Right renal pelvis (tissue), 4 donors: ENCODE measurements around the gene GPT2. TPM values are rescaled to one million over a fixed set of nuclear protein-coding genes. Genes with fewer than 3 reads are reported as not detected.

Experiments used
- DNase-seq, 4 donors: peaks; one replicate each; pipeline ENCODE4 v3.0.0-alpha.2; 2013; ENCODE audit warnings: low read depth in 4 of 4, low spot score in 3 of 4, missing footprints in 1 of 4
- polyA plus RNA-seq, 4 donors: library from polyadenylated mRNA; unstranded; fragments of 120-200 nt; gene quantifications; one replicate each; pipeline ENCODE4 v1.2.1, GENCODE V29; 2013; ENCODE audit not compliant: insufficient read length in 4 of 4

The GPT2 gene
- 10 to 100 TPM; 25.3 to 29.9 (median 29.2) TPM for polyA plus RNA-seq

- DNase-seq: peak; percentile 75 to 85 (median 84)
Measured at GRCh38 chr16:46883690-46884512, at the start of gene GPT2. Gene GPT2, plus strand, starts transcription at chr16:46884362. Its CDS starts 354 bp downstream, at chr16:46884716.

- no peak for DNase-seq
Measured at GRCh38 chr16:46836534-46837530, 47.3 kb upstream of the GPT2 start.

DNA sequence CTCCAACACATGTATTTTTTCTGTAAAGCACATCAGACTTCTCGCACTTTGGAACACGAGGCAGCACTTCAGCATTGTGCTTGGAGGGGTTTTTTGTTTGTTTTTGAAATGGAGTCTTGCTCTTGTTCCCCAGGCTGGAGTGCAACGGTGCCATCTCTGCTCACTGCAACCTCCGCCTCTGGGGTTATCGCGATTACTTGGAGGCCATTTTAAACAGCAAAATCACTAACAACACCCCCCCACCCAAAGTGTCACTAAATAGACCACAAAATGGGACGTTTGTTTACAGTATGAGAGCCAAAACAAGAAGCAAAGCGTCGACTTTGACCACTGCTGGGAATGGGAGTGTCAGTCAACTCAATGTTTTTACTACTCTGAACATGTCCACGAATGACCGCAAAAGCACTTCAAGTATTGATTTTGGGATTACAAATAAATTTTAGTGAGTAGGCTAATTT is 44.1 kb upstream of the GPT2 start:
- DNase-seq: no peak

DNA sequence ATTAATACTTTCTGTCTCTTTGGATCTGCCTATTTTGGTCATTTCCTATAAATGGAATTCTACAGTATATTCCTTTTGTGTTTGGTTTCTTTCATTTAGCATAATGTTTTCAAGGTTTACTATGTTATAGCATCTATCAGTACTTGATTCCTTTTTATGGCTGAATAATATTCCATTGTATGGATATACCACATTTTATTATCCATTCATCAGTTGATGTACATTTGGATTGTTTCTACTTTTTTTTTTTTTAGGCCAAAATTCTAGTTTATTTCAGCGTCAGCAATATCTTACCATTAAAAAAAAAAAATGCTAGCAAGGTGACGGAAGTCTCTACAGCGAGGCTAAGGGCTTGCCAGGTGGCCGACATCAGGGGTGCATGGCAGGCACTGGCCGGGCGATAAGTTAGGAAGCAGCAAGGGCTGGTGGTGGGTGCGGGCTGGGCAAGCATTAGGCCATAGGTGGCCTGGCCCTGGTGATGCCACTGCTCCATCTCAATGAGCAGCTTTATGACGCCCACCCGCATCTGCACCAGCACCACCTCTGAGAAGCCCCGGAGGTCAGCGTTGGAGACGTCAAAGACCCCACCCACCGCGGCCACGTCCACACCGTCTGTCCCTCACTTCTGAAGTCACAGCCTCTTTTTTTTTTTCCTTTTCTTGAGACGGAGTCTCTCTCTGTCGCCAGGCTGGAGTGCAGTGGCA is 41.8 kb upstream of the GPT2 start:
- DNase-seq: no peak

DNA sequence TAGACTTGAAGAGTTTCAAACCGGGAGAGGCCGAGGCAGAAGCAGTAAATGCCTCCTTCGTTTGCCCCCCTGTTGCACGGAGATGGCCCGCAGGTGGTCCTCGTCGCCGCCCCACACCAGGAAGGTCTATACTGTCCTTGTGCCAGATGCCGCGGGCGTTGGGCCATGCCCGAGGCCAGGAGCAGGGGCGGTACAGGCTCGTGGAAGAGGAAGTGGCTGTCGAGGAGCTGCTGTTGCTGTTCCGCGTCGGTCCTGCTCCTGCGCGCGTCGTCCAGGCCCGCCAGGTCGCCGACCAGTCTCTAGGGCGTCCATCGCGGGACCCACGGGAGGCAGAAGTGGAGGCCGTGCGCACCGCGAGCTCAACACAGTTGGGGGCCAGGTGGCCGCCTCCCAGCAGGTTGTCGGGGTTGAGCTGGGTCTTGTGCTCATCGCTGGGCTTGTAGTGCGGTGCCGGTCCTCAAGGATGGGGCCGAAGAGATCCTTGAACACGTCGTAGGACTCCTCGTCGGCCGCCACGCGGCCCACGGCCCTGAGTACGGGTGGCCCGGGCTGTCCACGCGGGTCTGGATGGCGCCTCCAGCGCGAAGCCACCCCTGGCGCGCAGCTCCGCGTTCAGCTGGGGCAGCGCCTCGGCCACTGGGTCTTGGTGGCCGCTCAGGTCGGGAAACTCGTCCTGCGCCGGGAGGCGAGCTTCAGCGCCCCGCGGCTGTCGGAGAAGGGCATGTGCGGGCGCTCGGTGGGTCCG is 40.1 kb upstream of the GPT2 start:
- DNase-seq: no peak

DNA sequence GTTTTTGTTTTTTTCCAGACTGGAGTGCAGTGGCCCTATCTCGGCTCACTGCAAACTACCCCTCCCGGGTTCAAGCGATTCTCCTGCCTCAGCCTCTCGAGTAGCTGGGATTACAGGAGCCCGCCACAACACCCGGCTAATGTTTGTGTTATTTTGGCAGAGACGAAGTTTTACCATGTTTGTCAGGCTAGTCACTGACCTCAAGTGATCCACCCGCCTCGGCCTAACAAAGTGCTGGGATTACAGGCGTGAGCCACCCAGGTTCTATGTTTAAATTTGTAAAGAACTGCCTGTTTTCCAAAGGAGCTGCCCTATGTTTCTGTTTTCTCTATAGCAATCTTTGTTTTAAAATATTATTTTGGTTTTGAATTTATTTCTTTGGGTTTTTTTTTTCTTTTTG is 39.4 kb upstream of the GPT2 start:
- DNase-seq: no peak

GRCh38 chr16:46845952-46846351 is 38.2 kb upstream of the GPT2 start:
- DNase-seq: no peak

GRCh38 chr16:46848768-46849764 is 35.1 kb upstream of the GPT2 start:
- no peak for DNase-seq

DNA sequence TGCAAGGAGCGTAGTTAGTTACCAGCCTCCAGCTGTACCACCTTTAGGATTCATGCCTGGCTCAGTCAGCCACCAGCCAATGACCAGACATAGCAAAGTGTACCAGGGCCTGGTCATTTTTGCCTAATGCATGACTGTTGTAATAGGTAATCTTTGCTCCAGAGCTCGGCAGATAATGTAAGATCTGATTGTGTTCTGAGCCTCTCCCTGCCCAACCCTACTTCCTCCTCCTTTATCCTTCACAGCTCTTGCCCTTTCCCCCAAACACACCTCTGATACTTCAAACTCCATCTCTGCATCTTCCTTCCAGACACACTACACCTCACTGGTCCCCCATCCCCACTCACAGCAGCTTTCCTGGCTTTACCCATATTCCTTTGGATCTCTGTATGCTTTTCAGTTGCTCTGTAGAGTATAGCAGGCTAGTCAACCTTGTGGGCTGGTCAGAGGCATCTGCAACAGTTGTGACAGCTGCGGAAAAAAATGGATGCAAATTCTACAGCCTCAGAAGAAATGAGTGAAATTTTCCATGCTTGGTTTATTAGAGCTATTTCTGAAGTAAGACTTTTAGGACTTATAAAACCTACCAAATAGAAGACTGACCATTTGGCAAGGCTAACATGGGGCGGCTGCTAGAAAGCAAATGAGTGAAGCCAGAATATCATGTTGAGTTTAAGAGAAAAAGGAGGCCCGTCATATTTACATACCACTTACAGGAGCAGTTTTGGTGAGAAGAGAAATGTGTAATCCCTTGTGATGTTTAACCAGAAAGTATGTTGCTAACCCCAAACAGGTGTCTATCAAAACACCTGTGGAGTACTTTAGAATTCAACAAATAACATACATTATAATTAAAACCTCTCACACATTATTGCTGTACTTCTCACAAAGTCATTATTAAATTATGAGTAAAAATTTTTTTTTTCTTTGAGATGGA is 33.3 kb upstream of the GPT2 start:
- DNase-seq: no peak

DNA sequence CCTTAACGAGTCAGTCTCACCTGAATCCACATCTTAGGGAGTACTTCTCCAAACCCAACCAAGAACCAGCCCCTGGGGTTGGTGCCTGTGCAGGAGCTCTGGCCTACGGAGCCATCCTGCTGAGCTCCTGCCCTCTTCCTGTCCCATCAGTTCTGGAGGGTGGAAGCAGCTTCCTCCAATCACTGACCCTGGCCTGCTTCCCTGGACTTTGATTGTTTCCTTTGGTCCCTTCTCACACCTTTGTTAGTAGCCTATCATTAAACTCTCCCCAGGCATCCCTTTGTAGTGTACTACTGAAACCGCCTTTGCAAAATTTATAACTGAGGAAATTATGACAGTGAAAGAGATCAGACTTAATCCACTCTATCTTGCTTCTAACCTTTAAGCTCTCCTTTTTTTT is 32.0 kb upstream of the GPT2 start:
- DNase-seq: no peak

- DNase-seq: peak in 2 of 4 donors; percentile 58 to 69
Measured at GRCh38 chr16:46853713-46854443, 30.3 kb upstream of the GPT2 start.

DNA sequence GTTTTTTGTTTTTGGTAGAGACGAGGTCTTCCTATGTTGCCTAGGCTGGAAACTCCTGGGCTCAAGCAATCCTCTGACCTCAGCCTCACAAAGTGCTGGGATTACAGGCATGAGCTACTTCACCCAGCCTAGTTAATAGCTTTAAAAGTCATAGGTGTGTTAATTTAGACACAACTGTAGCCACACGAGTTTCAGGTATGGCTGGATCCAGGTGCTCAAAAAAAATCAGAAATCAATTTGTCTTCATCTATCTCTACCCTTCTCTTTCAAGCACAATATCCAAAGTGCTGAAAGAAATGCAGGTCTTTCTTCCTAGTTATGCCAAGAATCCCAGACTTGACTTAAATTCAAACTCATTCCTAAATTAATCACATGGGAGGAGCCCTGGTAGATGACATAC is 29.3 kb upstream of the GPT2 start:
- DNase-seq: no peak

DNA sequence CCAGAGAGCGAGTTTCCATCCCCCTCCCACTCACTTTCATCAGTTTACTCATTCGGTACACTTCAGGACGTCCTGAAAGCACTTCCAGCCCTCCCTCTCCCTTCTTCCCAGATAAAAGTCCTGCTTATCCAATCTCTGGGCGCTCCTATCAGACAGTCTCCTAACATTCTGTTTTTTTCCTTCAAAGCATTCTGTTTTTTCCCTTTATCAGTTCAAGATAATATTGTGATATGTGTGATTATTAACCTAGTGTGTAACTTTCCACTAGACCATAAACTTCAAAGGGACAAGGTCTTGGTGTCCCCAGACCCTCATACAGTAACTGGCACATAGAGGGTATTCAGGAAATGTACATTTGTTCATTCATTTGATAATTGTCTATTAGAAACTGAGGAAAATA is 28.8 kb upstream of the GPT2 start:
- DNase-seq: no peak

GRCh38 chr16:46857368-46857945 is 26.7 kb upstream of the GPT2 start:
- peak; percentile 37 to 71 (median 42) for DNase-seq

- DNase-seq: no peak
Measured at GRCh38 chr16:46858151-46858550, 26.0 kb upstream of the GPT2 start.

DNA sequence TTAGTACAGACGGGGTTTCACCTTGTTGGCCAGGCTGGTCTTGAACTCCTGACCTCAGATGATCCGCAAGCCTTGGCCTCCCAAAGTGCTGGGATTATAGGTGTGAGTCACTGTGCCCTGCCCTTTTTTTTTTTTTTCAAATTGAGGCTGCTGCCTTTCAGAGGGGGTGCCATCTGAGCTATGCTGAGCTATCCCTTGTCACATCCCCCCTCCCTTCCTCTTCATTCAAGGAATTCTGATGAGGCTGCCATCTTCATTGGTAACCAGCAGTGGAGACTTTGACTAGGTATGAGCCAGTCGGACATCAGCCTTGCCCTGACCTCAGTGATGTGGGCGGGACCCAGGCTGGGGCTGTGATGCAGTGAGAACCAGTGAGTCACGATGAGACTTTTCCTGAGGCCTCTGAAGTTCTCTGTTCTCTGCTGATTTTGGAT is 24.4 kb upstream of the GPT2 start:
- no peak for DNase-seq
